IMR-90 (cell line): ENCODE measurements around the gene GUF1.
A peak's percentile ranks its signal among the peaks of the same experiment; 100 is the strongest.

Experiments
- BHLHE40 ChIP-seq: fragments of 150-350 bp; IDR thresholded peaks from 2 replicates; pipeline ENCODE4 v1.6.1; 2016; ENCODE audit warnings: mild to moderate bottlenecking, low read depth, low read length
- CEBPB ChIP-seq: IDR thresholded peaks from 2 replicates; pipeline ENCODE4 v1.6.1; 2012; ENCODE audit warnings: low read depth, low read length, improper control_type of control experiment
- CTCF ChIP-seq: conservative IDR thresholded peaks from 2 replicates; pipeline ENCODE4 v1.5.1; 2012; ENCODE audit warnings: mild to moderate bottlenecking, low read depth, low read length, improper control_type of control experiment
- POLR2A ChIP-seq: IDR thresholded peaks from 2 replicates; pipeline ENCODE4 v1.6.1; 2012; ENCODE audit warnings: mild to moderate bottlenecking, low read depth, low read length
- RAD21 ChIP-seq: IDR thresholded peaks from 2 replicates; pipeline ENCODE4 v1.6.1; 2012; ENCODE audit warnings: low read length, improper control_type of control experiment
- RCOR1 ChIP-seq: IDR thresholded peaks from 2 replicates; pipeline ENCODE4 v1.6.1; 2012; ENCODE audit warnings: mild to moderate bottlenecking, low read length, improper control_type of control experiment; ENCODE audit not compliant: insufficient replicate concordance
- RFX5 ChIP-seq: IDR thresholded peaks from 2 replicates; pipeline ENCODE4 v1.8.0; 2012; ENCODE audit warnings: low read depth, mild to moderate bottlenecking, low read length, moderate library complexity

- TF ChIP-seq CTCF, result no peak
- TF ChIP-seq POLR2A, result peak; percentile 90
- no peak for TF ChIP-seq RFX5
- TF ChIP-seq RAD21, result no peak
- TF ChIP-seq CEBPB, result no peak
- peak; percentile 95 for TF ChIP-seq BHLHE40
- TF ChIP-seq RCOR1, result no peak
Measured at GRCh38 chr4:44678094-44679041, at the start of gene GUF1.
